IMR-90 (cell line): ENCODE data around the gene PAX3. TPM values are rescaled to one million over a fixed set of nuclear protein-coding genes. Genes with fewer than 3 reads are reported as not detected.

Source experiments
- polyA plus RNA-seq, 3 experiments: library from polyadenylated mRNA; depleted of rRNA; stranded (reverse); fragments of >200 nt; gene quantifications; 2 replicates each; pipeline ENCODE4 v1.2.3, GENCODE V29; 2012; ENCODE audit warnings: low replicate concordance in 1 of 3
- total RNA-seq: library from RNA; depleted of rRNA; stranded (reverse); fragments of >200 nt; gene quantifications from 2 replicates; pipeline ENCODE4 v1.2.3, GENCODE V29; 2012; rRNA removed

The PAX3 gene
- total and polyA plus RNA-seq, 2 of the 4 experiments (the other 2 are of a cell fraction) = not detected

Other genes with a start within 250 kb of the PAX3 start
- gene SGPP2, start 125.5 kb upstream of the PAX3 start, total RNA-seq = not detected in 2 replicates
- gene SGPP2, start 125.5 kb upstream of the PAX3 start, polyA plus RNA-seq (2012; rRNA removed) = not detected in 2 replicates